GM12878 (cell line): ENCODE results near the gene ISLR. TPM values are rescaled to one million over a fixed set of nuclear protein-coding genes. Genes with fewer than 3 reads are reported as not detected.

ENCODE experiments used
- ATAC-seq: fragments of 200-7000 bp; cut with Tn5 transposase; 3 replicates; pipeline ENCODE4 v1.9.1; 2020; ENCODE audit warnings: mild to moderate bottlenecking, moderate library complexity
- BruUV-seq: library from RNA; stranded (reverse); fragments of 400-500 nt; replicated peaks from 2 replicates; lab custom pipeline; 2021; lab: Mats Ljungman, UMichigan
- CTCF ChIA-PET: fragments of 300-600 bp; sonication (Branson Sonifier 250); formaldehyde crosslinking; extraction: SDS; loops from one replicate; lab custom pipeline; 2021; ENCODE audit warnings: inconsistent platforms; lab: Yijun Ruan, JAX
- POLR2A ChIA-PET: fragments of 350-600 bp; formaldehyde crosslinking; extraction: SDS; loops from one replicate; lab custom pipeline; 2021; ENCODE audit warnings: inconsistent platforms; lab: Charles Lee
- RAD21 ChIA-PET: fragments of 300-600 bp; sonication (Branson Sonifier 250); formaldehyde crosslinking; loops from one replicate; lab custom pipeline; 2023; ENCODE audit warnings: antibody characterized with exemption; ENCODE audit not compliant: unreplicated experiment; lab: Charles Lee
- SMC1A ChIA-PET: fragments of 300-600 bp; sonication (Branson Sonifier 250); formaldehyde crosslinking; loops from one replicate; lab custom pipeline; 2023; ENCODE audit not compliant: unreplicated experiment, uncharacterized antibody; lab: Charles Lee
- DNase-seq: peaks from one replicate; pipeline ENCODE4 v3.0.0-alpha.2; 2011; ENCODE audit warnings: low read depth, low spot score
- FAIRE-seq: peaks from 3 replicates; lab custom pipeline; 2011; peaks lifted over from hg19 to GRCh38; lab: Jason Lieb, UNC
- H2AFZ ChIP-seq: 2 replicates; pipeline ENCODE4 v1.6.0; 2011; ENCODE audit warnings: low read depth, low read length, control low read depth; ENCODE audit not compliant: control insufficient read depth
- H3K27ac ChIP-seq: 2 replicates; pipeline ENCODE4 v1.5.1; 2011; ENCODE audit warnings: control low read depth; ENCODE audit not compliant: control insufficient read depth, insufficient read depth
- H3K27me3 ChIP-seq, 2 experiments: replicated peaks in 1 of 2; 2 replicates each; pipeline versions ENCODE4 v1.6.0 to v1.6.1; 2011; ENCODE audit warnings: low read length in 1 of 2; ENCODE audit not compliant: control insufficient read depth in 2 of 2, insufficient read depth in 2 of 2
- H3K36me3 ChIP-seq, 2 experiments: 2 replicates each; pipeline ENCODE4 v1.5.1; 2011; ENCODE audit warnings: low read length in 1 of 2; ENCODE audit not compliant: control insufficient read depth in 2 of 2, insufficient read depth in 2 of 2
- H3K4me1 ChIP-seq: 2 replicates; pipeline ENCODE4 v1.6.1; 2011; ENCODE audit warnings: mild to moderate bottlenecking, low read length, moderate library complexity, mixed read lengths; ENCODE audit not compliant: control insufficient read depth, insufficient read depth
- H3K4me2 ChIP-seq: 2 replicates; pipeline ENCODE4 v1.6.0; 2011; ENCODE audit warnings: control low read depth; ENCODE audit not compliant: control insufficient read depth, insufficient read depth
- H3K4me3 ChIP-seq: fragments of 200-600 bp; sonication (generic); 2 replicates; pipeline ENCODE4 v1.5.1; 2016
- H3K79me2 ChIP-seq: 2 replicates; pipeline ENCODE4 v1.6.0; 2011; ENCODE audit warnings: low read length; ENCODE audit not compliant: control insufficient read depth, insufficient read depth
- H3K9ac ChIP-seq: 2 replicates; pipeline ENCODE4 v1.8.0; 2011; ENCODE audit warnings: low read length, control low read depth, mixed read lengths; ENCODE audit not compliant: control insufficient read depth, insufficient read depth
- H3K9me3 ChIP-seq: replicated peaks from 3 replicates; pipeline ENCODE4 v1.5.1; 2011; ENCODE audit warnings: mild to moderate bottlenecking, low read length; ENCODE audit not compliant: control insufficient read depth, insufficient read depth
- H4K20me1 ChIP-seq: 2 replicates; pipeline ENCODE4 v1.6.0; 2011; ENCODE audit not compliant: control insufficient read depth, insufficient read depth
- BHLHE40 ChIP-seq, 2 experiments: fragments of 450-650 bp in 1 of 2; IDR thresholded peaks; 2 replicates each; pipeline ENCODE4 v1.6.1; 2011 to 2017; ENCODE audit warnings: low read depth in 2 of 2, borderline replicate concordance in 1 of 2, improper control_type of control experiment in 1 of 2, low read length in 1 of 2, mild to moderate bottlenecking in 1 of 2
- JUND ChIP-seq: IDR thresholded peaks from 2 replicates; pipeline ENCODE4 v1.6.1; 2012; ENCODE audit warnings: low read depth, mild to moderate bottlenecking, low read length, improper control_type of control experiment, moderate library complexity
- KDM1A ChIP-seq: fragments of 200-600 bp; sonication (generic); IDR thresholded peaks from 2 replicates; pipeline ENCODE4 v1.6.1; 2016; ENCODE audit warnings: borderline replicate concordance
- MYC ChIP-seq: IDR thresholded peaks from 2 replicates; pipeline ENCODE4 v1.6.1; 2011; ENCODE audit warnings: mild to moderate bottlenecking, low read length, moderate library complexity, inconsistent platforms; ENCODE audit not compliant: insufficient read depth, insufficient replicate concordance, insufficient read length, severe bottlenecking
- NR2C1 ChIP-seq: fragments of 450-650 bp; IDR thresholded peaks from 2 replicates; pipeline ENCODE4 v1.6.1; 2017; ENCODE audit warnings: antibody characterized with exemption, mild to moderate bottlenecking, moderate library complexity
- NRF1 ChIP-seq: conservative IDR thresholded peaks from 2 replicates; pipeline ENCODE4 v1.6.1; 2011; ENCODE audit warnings: mild to moderate bottlenecking, low read depth, low read length, improper control_type of control experiment
- WGBS: methylation state at CpG from one replicate; pipeline ENCODE4 v1.1.6; 2016; ENCODE audit warnings: low lambda C conversion rate; ENCODE audit not compliant: insufficient replicate concordance, insufficient coverage; ENCODE audit errors: missing lambda C conversion rate; 5-methylcytosine and 5-hydroxymethylcytosine counted together
- in situ Hi-C: fragments of 300-500 bp; cut with MboI; formaldehyde crosslinking; loops from 9 replicates; pipeline ENCODE4 v1.14.3; 2018; ENCODE audit warnings: mixed read lengths
- intact Hi-C: fragments of 100-400 bp; cut with micrococcal nuclease; formaldehyde crosslinking; loops from one replicate; pipeline ENCODE4 v1.14.2; 2022; ENCODE audit not compliant: unreplicated experiment
- polyA plus RNA-seq, 11 experiments: library from polyadenylated mRNA; depleted of rRNA in 4 of 11; unstranded in 6 of 11; stranded (reverse) in 5 of 11; fragments of >200 nt; fragmentation: Nextera tagmentation in 4 of 11; fragmentation: Illumina TruSeq in 1 of 11; extraction: Ambion mirVana in 4 of 11; extraction: Trizol in 1 of 11; gene quantifications; 1 replicate in 1 of 11; 2 replicates in 10 of 11; pipeline versions ENCODE4 v1.2.1 to v1.2.3, GENCODE V29; 2011 to 2016; ENCODE audit warnings: inconsistent platforms in 2 of 11, missing spikeins in 2 of 11, low read depth in 1 of 11
- total RNA-seq, 4 experiments: library from RNA; depleted of rRNA in 3 of 4; stranded (reverse); fragments of >200 nt in 3 of 4; fragmentation: Illumina TruSeq in 1 of 4; extraction: Trizol in 1 of 4; gene quantifications; 2 replicates each; pipeline versions ENCODE4 v1.2.1 to v1.2.3, GENCODE V29; 2013 to 2021
- TF ChIP-seq, protein P1 (sequence below): IDR thresholded peaks from 2 replicates; pipeline ENCODE4 v1.6.1; 2012; ENCODE audit warnings: improper control_type of control experiment, low read depth, low read length; ENCODE audit not compliant: insufficient replicate concordance
- TF ChIP-seq, protein P2 (sequence below): fragments of 450-650 bp; IDR thresholded peaks from 2 replicates; pipeline ENCODE4 v1.6.1; 2017; ENCODE audit warnings: mild to moderate bottlenecking, moderate library complexity

ISLR gene
- total and polyA plus RNA-seq, 10 of the 15 experiments (the other 5 are each of a cell fraction or from before 2014, with no cell fraction given) = 0.03 to 1.8 (median 0.54) TPM

DNA sequence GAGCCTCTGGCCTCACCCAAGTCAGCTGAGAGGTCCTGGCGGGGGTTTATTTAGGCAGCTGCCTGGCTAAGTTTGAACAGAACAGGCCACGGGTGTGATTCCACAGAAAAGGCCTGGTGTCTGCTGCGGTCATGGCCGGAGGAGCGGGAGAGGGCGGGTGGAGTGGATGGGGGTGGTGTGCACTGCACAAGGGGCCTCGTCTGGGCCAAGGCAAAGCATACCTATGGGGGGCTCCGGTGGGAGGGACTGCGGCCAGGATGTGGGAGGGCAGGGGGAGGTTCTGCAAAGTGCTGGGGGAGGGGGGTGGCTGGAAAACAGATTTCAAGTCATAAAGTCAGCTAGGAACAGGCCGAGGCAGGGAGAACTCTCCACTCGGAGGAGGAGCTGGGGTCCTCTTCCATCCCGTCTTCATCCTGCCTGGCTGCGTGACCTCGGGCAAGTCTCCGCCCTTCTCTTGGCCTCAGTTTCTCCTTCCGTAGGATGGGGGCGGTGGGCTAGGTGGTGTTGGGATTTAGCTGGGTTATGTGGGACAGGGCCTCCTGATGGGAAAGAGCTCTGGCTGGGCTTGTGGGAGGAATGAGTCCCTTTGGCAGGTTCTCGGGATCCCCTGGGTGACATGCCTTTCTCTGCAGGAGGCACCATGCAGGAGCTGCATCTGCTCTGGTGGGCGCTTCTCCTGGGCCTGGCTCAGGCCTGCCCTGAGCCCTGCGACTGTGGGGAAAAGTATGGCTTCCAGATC, 878 bp downstream of the ISLR start:
- intact Hi-C loops (no loop called here), in situ Hi-C loops (no loop called here)
- CTCF ChIA-PET = no interaction called here
- Histone ChIP-seq H3K27ac (no peak overlapping the region), H3K36me3 (no peaks in the 10 kb centered on the region), H2AFZ (no peak overlapping the region), H3K79me2 (no peaks in the 10 kb centered on the region), H3K9ac (no peak overlapping the region), H3K27me3 (no peaks in the 10 kb centered on the region)
- ATAC-seq (no peak), DNase-seq (no peak)
- RAD21 ChIA-PET = no interaction called here
- WGBS = 59% methylated on average over 15 of the region's 20 CpGs
- TF ChIP-seq, protein P1, sequence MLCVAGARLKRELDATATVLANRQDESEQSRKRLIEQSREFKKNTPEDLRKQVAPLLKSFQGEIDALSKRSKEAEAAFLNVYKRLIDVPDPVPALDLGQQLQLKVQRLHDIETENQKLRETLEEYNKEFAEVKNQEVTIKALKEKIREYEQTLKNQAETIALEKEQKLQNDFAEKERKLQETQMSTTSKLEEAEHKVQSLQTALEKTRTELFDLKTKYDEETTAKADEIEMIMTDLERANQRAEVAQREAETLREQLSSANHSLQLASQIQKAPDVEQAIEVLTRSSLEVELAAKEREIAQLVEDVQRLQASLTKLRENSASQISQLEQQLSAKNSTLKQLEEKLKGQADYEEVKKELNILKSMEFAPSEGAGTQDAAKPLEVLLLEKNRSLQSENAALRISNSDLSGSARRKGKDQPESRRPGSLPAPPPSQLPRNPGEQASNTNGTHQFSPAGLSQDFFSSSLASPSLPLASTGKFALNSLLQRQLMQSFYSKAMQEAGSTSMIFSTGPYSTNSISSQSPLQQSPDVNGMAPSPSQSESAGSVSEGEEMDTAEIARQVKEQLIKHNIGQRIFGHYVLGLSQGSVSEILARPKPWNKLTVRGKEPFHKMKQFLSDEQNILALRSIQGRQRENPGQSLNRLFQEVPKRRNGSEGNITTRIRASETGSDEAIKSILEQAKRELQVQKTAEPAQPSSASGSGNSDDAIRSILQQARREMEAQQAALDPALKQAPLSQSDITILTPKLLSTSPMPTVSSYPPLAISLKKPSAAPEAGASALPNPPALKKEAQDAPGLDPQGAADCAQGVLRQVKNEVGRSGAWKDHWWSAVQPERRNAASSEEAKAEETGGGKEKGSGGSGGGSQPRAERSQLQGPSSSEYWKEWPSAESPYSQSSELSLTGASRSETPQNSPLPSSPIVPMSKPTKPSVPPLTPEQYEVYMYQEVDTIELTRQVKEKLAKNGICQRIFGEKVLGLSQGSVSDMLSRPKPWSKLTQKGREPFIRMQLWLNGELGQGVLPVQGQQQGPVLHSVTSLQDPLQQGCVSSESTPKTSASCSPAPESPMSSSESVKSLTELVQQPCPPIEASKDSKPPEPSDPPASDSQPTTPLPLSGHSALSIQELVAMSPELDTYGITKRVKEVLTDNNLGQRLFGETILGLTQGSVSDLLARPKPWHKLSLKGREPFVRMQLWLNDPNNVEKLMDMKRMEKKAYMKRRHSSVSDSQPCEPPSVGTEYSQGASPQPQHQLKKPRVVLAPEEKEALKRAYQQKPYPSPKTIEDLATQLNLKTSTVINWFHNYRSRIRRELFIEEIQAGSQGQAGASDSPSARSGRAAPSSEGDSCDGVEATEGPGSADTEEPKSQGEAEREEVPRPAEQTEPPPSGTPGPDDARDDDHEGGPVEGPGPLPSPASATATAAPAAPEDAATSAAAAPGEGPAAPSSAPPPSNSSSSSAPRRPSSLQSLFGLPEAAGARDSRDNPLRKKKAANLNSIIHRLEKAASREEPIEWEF = no peak
- no peak for TF ChIP-seq NR2C1
- no peak for TF ChIP-seq KDM1A
- no peak for TF ChIP-seq JUND
- no peak for TF ChIP-seq MYC
- TF ChIP-seq BHLHE40 (IDR thresholded peaks at IDR 0.05; ENCODE audit: borderline replicate concordance in 1 of 2, low read depth in 2 of 2, low read length in 1 of 2) = no peak
- TF ChIP-seq NRF1 = no peak
- TF ChIP-seq, protein P2, sequence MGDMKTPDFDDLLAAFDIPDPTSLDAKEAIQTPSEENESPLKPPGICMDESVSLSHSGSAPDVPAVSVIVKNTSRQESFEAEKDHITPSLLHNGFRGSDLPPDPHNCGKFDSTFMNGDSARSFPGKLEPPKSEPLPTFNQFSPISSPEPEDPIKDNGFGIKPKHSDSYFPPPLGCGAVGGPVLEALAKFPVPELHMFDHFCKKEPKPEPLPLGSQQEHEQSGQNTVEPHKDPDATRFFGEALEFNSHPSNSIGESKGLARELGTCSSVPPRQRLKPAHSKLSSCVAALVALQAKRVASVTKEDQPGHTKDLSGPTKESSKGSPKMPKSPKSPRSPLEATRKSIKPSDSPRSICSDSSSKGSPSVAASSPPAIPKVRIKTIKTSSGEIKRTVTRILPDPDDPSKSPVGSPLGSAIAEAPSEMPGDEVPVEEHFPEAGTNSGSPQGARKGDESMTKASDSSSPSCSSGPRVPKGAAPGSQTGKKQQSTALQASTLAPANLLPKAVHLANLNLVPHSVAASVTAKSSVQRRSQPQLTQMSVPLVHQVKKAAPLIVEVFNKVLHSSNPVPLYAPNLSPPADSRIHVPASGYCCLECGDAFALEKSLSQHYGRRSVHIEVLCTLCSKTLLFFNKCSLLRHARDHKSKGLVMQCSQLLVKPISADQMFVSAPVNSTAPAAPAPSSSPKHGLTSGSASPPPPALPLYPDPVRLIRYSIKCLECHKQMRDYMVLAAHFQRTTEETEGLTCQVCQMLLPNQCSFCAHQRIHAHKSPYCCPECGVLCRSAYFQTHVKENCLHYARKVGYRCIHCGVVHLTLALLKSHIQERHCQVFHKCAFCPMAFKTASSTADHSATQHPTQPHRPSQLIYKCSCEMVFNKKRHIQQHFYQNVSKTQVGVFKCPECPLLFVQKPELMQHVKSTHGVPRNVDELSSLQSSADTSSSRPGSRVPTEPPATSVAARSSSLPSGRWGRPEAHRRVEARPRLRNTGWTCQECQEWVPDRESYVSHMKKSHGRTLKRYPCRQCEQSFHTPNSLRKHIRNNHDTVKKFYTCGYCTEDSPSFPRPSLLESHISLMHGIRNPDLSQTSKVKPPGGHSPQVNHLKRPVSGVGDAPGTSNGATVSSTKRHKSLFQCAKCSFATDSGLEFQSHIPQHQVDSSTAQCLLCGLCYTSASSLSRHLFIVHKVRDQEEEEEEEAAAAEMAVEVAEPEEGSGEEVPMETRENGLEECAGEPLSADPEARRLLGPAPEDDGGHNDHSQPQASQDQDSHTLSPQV = no peak
- TF ChIP-seq, all 136 proteins: peak for 0
- H3K9me3 ChIP-seq = no peaks in the 10 kb centered on the region
- no peak overlapping the region for H3K4me3 ChIP-seq
- FAIRE-seq = no peak
- no TSS peak for BruUV-seq
- ChIA-PET SMC1A (no interaction called here), POLR2A (no interaction called here)
- H4K20me1 ChIP-seq = no peaks in the 10 kb centered on the region
- H3K4me1 ChIP-seq = peaks cover 13% of the 10 kb centered on the region
- no peak overlapping the region for H3K4me2 ChIP-seq
